Spleen (tissue), 7 donors: Measurements from ENCODE around the gene CCDC188.

Experiments used
- POLR2A ChIP-seq, 3 donors: fragments of 450-650 bp; IDR thresholded peaks; one replicate each; pipeline ENCODE4 v1.5.1; 2017; ENCODE audit warnings: antibody characterized with exemption in 3 of 3, mild to moderate bottlenecking in 1 of 3
- POLR2AphosphoS5 ChIP-seq, 3 donors: sonication (generic); formaldehyde crosslinking; IDR thresholded peaks; one replicate each; pipeline ENCODE4 v1.5.1; 2017; ENCODE audit warnings: antibody characterized with exemption in 3 of 3
- TF ChIP-seq, protein P1 (sequence below), 11 experiments: fragments of 200-600 bp in 7 of 11; fragments of 450-650 bp in 4 of 11; sonication (generic) in 4 of 11; IDR thresholded peaks in 8 of 11; conservative IDR thresholded peaks in 3 of 11; 1 replicate in 7 of 11; 2 replicates in 4 of 11; pipeline versions ENCODE4 v1.4.0 to v1.8.0; 2016 to 2021; ENCODE audit warnings: antibody characterized with exemption in 11 of 11, inconsistent platforms in 4 of 11, mild to moderate bottlenecking in 1 of 11
- donor health status: DM: no; HTN: no; CAD: no; lungs with moderate emphysema.
- donor health status: DM: no; HTN: no; CAD: no.
- donor health status: DM: no; HTN: no; CAD: no.

DNA sequence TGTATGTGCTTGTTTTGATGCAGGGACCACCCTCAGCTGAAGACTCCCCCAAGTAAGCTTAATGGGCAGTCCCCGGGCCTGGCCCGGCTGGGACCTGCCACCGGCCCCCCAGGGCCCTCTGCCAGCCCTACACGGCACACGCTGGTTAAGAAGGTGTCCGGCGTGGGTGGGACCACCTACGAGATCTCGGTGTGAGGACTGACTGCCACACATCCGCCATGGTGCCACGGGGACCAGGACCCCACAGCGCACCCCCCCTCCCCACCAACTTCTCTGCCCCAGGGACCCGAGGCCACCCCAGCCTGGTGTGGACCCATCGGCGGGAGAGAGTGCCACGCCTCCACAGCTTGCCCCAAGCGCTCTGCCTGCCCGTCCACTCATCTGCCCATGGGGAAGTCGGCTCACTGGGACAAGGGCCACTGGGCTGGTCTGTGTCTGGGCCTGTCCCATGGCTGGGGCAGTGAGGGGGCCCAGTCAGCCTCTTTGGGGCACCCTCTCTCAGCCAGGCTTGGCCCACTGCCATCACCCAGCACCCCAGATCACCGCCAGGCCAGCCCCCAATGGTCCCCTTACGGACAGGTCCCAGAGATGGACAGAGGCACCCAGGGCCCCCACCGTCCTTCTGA, 5.5 kb downstream of the CCDC188 start:
- TF ChIP-seq, protein P1, sequence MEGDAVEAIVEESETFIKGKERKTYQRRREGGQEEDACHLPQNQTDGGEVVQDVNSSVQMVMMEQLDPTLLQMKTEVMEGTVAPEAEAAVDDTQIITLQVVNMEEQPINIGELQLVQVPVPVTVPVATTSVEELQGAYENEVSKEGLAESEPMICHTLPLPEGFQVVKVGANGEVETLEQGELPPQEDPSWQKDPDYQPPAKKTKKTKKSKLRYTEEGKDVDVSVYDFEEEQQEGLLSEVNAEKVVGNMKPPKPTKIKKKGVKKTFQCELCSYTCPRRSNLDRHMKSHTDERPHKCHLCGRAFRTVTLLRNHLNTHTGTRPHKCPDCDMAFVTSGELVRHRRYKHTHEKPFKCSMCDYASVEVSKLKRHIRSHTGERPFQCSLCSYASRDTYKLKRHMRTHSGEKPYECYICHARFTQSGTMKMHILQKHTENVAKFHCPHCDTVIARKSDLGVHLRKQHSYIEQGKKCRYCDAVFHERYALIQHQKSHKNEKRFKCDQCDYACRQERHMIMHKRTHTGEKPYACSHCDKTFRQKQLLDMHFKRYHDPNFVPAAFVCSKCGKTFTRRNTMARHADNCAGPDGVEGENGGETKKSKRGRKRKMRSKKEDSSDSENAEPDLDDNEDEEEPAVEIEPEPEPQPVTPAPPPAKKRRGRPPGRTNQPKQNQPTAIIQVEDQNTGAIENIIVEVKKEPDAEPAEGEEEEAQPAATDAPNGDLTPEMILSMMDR (IDR thresholded peaks at IDR 0.05 in 8 of 11, conservative IDR thresholded peaks at IDR 0.05 in 3 of 11) = no peak
- TF ChIP-seq POLR2A (IDR thresholded peaks at IDR 0.05) = no peak
- TF ChIP-seq POLR2AphosphoS5 (IDR thresholded peaks at IDR 0.05) = no peak
